A172 (cell line): ENCODE data around the gene HSD17B12. TPM values are rescaled to one million over a fixed set of nuclear protein-coding genes. Genes with fewer than 3 reads are reported as not detected.

ENCODE experiments used
- DNase-seq: peaks from one replicate; pipeline ENCODE4 v3.0.0-alpha.2; 2015; ENCODE audit warnings: low spot score
- total RNA-seq: library from RNA; depleted of rRNA; stranded (reverse); fragments of >200 nt; shearing (Covaris generic); gene quantifications from 2 replicates; pipeline ENCODE4 v1.2.3, GENCODE V29; 2014

The HSD17B12 gene
- total RNA-seq, 1 experiment from 2014 or later = 98.1 TPM

DNA sequence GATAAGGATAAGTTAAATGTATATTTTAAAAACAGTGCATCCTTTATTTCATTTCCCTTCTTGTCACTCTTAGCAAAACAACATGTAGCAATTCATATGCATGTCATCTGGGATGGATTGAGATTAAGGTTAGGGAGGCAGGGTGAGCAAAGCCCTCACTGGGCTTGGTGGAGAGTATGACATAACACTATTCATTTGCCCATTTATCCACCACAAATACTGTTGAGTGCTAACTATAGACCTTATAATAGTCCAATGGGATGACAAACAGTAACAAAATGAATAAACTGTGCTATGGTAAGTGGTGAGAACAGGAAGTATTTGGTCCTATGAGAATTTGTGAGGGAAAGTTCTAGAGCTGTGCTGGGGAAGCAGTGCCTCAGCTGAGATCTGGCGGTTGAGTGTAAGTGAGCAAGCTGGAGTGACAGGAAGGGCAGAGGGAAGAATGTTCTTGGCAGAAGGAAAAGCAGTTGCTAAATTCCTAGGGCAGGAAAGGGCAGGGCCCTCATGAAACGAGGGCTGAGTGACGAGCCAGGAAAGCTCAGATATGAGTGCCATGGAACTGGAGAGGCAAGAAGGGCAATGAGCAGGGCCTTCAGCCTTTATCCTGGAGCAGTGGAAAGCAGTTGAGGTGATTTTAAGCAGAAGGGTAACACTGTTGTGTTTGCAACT is 6.7 kb downstream of the HSD17B12 start:
- DNase-seq = no peak

DNA sequence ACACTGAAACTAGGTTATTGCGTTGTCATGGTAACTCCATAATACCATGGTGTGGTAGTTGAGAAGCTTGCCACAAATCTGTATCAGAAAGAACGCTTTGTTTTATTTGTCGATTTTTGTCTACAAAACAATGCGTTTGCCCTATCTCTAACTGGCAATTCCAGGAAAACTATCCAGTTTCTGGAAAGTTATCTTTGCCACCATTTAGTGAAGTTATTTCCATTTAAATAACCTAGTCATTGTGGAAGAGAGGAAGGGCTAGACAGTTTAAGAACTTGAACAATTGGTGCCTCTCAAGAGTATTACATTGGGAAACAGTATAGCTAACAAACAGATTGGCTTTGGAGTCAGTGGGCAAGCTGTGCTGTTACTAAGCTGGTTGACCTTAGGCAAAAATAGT is 7.9 kb downstream of the HSD17B12 start:
- DNase-seq = no peak

DNA sequence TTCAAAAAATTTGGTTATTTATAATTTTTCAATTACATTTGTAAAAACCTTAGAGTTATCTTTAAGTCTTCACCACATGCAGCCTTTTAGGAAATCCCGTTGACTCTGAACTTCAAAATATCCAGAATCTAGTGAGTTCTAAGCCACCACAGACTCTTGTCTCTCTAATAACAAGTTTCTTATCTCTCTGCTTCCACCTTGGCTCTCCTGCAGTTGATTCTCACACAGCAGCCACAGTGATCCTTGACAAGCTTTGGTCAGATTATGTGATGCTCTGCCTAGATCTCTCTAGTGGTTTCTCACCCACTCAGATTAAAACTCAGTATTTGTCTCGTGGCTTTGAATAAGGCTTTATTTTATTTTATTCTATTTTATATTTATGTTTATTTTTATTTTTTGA is 8.6 kb downstream of the HSD17B12 start:
- no peak for DNase-seq

DNA sequence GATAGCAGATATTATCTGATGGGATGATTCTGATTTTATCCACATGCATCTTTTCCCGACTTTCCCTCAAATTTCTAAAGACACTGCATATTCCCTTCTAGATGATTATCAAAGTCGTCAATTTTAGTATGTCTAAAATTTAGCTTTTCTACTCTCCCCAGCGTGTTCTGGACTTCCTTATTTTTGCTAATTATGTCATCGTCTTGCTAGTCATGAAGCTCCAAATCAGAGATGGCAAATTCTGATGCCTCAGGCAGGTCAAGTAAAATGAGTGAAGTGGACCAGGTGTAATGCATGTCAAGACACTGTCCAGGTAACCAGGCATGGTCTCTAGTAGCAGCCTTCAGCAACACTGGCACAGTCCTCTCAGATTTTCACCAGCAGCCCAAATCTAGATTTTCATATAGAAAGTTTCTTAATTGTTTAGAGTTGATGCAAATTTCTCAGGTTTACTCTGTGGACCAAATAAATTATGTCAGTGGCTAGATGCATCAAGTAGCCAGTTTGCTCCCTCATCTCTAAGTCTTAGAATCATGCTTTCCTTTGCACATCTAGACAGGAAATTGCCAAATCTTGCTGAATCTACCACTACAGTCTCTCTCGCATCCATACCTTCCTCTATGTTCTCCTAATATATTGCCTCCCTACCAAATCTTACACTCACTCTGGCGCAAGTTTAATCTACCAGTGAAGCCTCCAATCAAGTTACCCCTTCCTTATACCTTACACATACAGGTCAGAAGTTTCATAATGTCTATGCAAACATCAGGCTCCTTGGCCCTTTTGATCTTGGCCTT is 10.6 kb downstream of the HSD17B12 start:
- DNase-seq = no peak

DNA sequence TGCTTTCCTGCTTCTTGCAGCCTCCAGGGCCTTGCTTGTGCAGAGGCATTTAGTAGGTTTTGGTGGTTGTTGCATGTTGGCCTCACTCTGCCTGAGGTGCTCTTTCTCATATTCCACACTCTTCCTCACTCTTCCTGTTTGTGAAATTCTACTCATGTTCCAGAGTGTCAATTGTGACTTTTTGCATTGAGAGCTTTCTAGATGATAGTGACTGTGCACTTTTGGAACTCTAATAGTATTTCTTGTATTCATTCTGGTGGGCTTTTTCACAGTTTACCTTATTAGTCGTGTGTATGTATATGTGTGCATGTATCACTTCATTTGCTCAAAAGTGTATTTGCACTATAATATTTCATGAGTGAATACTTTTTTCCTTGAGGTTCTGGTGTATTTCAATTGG is 11.3 kb downstream of the HSD17B12 start:
- DNase-seq = no peak

DNA sequence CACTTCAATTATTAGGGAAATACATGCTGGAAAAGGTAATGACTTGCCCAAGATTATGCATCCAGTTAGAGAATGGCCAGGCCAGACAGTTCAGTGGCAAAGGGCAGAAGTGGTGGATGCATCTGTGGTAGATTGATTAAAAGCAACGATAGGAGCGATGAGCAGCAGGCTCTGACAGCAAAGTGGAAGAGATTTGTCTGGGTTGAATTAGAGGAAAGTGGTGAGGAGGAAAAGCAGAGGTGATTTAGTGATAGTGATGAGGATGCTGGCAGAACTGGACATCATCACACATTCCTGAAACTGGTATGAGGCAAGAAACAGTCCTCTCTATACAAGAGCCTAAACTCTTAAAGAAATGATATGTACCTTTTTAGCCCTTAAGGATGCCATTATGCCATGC is 12.5 kb downstream of the HSD17B12 start:
- DNase-seq = no peak

DNA sequence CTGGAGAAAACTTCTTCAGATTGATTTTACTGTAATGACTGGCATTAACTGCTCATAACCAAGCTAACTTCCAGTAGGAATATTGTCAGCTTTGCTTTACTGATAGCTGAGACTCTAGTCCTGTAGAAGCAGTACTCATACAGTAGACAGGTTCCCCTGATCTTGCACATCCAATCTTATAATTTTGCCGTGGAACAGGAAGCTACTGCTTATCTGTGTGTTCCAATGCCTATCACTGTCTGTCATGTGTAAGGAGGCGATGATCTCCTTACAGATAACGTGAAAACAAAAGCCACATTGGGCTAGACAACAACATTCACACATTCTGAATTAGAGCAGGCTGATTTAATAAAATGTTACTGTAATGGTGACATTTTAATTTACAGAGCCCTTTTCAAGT is 13.2 kb downstream of the HSD17B12 start:
- no peak for DNase-seq

DNA sequence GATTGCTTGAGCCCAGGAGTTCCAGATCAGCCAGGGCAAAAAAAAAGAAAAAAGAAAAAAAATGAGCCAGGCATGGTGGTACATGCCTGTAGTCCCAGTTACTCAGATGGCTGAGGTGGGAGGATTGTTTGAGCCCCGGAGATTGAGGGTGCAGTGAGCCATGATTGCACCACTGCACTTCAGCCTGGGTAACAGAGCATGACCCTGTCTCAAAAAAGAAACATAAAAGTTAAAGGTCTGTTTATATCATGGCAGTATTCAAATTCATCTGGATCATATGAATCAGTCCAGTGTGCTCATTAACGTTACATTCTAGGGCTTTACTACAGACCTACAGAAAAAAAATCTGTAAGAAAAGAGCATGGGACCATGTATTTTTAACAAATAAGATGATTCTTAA is 13.9 kb downstream of the HSD17B12 start:
- no peak for DNase-seq

DNA sequence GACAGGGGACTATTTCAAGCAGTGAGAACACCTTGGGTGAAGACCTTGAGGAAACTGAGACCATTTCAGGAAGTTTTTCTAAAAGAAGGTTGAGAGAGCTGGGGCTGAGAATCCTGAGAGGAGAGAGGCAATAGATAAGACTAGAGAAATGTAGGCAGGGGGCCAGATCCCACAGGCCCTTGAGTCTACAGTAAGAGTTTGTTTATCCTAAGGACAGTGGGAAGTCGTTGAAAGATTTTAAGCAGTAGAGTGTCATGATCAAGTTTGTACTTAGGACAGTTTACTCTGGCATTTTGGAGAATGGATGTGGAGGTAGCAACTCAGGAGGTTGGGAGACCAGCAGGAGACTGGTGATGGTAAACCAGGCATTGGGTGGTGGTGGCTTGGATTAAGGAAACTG is 17.1 kb downstream of the HSD17B12 start:
- no peak for DNase-seq

DNA sequence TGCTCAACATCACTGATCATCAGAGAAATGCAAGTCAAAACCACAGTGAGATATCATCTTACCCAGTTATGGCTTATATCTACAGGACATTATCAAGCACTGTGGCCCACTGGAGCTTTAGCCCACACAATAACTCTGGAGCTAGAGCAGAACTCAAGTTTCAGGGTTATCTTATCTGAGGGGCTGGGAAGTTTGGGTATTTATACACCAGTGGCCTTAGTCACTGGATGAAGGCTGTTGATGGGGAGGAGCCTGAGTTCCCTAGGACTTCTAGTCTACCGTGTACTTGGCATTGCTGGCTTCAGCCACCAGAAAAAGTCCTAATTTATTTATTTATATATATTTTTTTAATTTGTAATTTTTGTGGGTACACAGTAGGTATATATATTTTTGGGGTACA is 19.3 kb downstream of the HSD17B12 start:
- DNase-seq = no peak

DNA sequence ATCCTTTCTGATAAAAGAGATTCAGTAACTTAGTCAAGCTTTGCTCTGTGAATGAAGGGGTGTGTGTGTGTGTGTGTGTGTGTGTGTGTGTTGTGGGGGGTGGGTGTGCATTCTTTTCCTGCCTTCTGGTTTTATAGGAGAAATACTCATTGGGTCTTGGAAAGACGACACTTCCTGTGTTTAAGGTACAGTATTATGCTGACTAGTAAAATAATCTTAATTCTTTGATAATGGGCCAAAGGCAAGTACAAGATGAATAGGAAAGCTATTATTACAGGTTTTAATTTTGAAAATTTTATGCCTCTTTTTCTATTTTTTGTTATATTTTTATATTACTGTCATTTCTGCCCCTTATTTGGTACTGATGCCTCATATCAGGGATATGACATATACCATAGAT is 26.1 kb downstream of the HSD17B12 start:
- DNase-seq = no peak

DNA sequence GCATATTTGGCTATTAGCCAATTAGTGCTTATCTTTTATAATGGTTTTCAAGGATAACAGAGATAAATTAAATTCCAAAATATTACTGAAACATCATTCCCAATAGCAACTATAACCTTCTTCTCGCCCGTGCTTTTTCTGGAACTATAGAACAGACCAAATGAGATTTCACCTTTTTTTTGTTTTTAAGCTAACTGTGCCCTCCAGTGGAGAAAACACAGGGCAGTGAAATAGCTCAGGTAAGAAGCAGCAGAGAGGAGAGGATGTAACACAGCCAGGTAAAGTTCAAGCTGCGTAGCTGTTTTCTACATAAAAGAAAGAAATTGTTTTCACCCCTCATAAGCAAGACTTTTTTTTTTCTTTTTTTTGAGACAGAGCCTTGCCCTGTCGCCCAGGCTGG is 28.2 kb downstream of the HSD17B12 start:
- DNase-seq = no peak

DNA sequence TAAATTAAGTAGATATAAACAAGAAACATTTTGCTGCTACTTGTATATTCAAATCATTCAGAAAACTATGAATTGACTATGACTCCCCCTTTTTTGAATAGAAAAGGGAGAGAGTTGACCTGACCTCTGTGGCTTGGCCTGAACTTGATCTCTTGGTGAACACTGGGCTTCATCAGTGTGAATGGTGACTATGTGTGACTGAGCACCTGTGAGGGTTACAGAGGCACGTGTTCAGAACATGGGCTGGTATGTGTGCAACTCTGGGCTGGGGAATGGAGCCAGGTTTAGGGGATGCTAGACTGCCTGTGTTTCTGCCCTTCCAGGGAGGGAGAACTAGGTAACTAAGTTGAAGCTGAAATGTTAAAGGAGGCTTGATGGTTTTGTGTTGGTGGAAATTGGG is 29.2 kb downstream of the HSD17B12 start:
- DNase-seq = no peak

DNA sequence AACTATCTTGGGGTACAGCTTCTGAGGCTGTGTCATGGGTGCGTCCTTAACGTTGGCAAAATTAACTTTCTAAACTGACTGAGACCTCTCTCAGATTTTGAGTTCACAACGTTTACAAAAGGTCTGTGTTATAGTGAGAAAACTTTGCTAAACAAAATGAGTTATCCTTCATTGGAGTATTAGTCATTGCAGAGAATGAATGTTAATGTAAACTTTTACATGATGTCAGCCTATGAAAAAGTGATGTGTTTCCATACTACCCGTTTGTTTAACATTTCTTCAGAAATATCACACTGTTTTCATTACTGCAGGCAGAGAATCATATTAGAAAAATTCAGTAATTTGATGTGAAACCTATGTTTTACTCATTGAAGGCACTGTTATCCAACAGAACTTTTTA is 32.1 kb downstream of the HSD17B12 start:
- no peak for DNase-seq

DNA sequence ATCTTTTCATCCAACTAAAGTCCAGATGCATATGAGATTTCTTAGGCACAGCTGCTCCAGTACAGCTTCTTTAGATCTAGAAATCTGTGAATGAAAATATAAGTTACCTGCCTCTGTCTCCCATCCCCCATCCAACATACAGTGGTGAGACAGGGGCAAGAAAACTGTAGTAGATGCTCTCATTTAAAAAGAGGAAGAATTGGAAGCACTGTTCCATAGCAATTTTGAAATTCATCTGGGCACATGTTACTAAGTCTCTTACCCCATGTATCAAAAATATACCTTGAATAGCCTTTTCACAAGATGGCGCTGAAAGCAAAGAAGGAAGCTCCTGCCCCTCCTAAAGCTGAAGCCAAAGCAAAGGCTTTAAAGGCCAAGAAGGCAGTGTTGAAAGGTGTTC is 37.8 kb downstream of the HSD17B12 start:
- DNase-seq = no peak

DNA sequence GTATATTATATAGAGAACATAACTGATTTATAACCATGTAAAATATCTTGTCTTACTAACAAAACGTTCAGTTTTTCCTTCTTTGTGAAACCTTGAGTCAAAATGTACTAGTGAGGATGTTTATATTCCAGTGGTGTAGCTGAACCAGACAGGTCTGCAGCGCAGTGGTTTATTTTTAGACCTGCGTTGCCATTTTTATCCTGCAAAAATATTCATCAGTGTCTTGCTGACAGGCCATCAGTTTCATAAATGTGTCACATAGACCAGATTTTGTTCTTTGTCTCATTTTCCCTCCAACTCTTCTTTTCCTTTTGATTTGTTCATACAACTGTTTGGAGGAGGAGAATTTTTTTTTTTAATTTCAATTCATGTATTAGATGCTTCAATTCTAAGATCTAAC is 43.1 kb downstream of the HSD17B12 start:
- no peak for DNase-seq

DNA sequence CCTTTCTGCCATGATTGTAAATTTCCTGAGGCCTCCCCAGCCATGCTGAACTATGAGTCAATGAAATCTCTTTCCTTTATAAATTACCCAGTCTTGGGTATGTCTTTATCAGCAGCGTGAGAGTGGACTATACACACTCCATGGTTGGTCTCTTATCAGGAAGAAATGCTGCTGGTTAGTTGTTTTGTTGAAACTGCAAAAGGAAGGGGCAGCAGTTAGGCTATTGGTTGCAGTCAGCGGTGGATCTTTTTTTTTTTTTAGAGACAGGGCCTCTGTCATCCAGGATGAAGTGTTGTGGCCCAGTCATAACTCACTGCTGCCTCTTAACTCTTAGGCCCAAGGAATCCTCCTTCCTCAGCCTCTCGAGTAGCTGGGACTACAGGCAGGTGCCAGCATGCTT is 51.7 kb downstream of the HSD17B12 start:
- no peak for DNase-seq

DNA sequence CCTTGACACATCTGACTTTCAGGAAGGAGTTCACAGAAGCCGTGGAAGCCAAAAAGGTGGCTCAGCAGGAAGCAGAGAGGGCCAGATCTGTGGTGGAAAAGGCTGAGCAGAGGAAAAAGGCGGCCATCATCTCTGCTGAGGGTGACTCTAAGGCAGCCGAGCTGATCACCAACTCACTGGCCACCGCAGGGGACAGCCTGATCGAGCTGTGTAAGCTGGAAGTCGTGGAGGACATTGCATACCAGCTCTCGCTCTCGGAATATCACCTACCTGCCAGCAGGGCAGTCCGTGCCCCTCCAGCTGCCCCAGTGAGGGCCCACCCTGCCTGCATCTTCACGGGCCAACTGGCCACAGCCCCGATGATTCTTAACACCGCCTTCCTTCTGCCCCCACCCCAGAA is 53.7 kb downstream of the HSD17B12 start:
- DNase-seq = no peak

DNA sequence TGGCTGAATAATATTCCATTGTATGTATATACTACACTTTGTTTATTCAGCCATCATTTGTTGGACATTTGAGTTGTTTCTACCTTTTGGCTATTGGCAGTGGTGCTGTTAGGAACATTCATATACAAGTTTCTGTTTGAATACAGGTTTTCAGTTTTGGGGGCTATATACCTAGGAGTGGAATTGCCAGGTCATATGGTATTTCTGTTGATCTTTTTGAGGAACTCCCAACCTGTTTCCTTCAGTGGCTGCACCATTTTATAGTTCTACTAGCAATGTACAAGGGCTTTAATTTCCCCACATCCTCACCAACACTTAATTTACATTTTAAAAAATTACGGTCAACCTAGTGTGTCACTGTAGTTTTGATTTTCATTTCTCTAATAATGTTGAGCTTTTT is 54.6 kb downstream of the HSD17B12 start:
- DNase-seq = no peak

DNA sequence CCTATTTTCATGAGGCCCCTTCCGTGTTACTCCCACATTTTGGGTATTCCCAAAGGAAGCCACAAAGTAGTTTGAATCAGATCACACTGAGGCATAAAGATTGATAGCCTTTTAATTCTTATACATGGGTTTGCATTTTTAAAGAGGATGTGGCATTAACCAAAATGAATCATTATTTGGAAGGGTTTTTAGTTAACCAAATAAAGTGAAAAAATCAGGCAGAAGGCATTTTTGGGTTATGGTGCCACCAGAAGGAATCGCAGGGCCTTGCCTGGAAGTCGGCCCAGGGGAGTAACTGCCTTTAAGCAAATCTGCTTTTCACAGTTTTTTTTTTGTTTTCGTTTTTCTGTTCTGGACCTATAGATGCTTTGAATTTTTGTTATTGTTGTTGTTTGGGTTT is 55.4 kb downstream of the HSD17B12 start:
- peak; percentile 65 for DNase-seq

DNA sequence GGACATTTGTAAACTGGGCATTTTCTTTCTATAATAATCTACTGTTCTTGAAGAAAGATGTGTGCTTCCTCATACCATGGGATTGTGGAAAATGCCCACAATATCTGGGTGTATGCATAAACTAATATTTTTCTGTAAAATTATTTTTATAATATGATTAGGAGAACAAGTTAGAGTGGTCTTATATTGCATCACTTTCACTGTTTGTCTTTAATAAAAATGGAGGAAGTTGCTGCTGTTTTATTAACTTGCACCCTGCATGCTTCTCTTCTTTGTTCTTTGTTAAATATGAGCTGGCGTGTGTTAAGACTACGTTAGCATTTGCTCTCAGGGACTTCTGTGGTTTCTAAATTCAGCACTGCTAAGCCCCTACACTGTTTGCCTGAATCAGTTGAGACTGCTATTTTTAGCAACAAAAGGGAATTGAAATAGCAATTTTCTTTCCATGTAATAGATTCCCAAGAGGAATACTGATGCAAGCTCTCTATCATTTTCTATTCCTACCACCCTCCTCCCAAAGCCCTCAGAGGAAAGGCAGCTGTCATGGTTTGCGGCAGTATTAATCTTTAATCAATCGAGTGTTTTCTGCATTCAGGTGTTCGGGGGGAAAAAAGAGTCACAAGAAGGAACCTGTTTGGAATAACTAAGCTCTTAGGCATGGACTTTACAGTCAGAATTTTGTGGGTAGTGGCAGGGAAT is 56.1 kb downstream of the HSD17B12 start:
- DNase-seq = no peak

DNA sequence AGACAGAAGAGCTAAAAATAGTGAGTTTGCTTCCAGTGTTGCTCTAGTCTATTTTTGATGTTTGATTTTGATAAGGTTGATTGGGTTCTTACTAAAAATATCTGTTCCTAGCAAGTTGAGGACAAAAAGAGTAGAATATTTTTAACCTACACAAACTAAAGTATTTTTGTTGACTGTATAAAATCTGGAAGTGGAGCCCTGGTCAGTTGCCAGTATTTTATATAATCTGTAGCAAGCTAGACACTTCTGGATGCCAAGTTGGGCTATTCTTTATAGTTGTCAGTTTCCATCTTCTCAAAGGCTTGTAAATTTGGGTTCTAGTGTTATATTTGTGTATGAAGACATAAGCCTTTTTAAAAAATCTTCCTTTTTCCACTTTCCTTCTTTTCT is 56.7 kb downstream of the HSD17B12 start:
- DNase-seq = no peak
